ENCODE results near the gene P2RY2.

P2RY2 gene

DNA sequence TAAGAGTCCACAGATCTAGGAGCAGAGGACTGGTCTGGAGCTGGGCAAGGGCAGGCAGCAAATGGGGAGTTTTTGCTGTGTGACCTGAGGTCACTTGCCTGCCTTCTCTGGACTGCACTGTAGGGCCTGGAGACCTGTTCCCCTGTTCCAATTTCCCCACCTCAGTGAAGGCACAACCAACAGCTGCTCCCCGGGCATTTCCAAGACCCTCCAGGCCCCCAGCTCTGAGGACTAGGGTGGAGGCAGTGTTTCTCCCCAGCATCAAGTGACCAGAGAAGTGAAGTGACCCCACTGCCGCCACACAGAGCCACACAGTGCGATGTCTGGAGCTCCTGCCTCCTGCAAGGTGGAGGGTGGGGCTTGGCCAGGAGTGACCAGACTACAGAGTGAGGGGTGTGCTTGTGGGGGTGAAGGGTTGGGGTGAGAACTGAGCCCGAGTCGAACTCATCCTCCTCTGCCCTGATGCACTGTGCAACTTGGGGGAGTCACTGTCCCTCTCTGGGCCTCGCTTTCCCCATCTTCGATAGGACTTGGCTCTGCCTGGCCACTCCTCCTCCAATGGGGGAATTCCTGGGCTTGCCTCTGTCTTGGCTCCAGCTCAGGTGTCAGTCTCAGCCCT lies 21.6 kb downstream of the P2RY2 start:
- H3K27ac ChIP-seq (ENCODE audit: low read depth, low read length) = no peak overlapping the region
- no peaks in the 10 kb centered on the region for H3K36me3 ChIP-seq (ENCODE audit: low read length)

DNA sequence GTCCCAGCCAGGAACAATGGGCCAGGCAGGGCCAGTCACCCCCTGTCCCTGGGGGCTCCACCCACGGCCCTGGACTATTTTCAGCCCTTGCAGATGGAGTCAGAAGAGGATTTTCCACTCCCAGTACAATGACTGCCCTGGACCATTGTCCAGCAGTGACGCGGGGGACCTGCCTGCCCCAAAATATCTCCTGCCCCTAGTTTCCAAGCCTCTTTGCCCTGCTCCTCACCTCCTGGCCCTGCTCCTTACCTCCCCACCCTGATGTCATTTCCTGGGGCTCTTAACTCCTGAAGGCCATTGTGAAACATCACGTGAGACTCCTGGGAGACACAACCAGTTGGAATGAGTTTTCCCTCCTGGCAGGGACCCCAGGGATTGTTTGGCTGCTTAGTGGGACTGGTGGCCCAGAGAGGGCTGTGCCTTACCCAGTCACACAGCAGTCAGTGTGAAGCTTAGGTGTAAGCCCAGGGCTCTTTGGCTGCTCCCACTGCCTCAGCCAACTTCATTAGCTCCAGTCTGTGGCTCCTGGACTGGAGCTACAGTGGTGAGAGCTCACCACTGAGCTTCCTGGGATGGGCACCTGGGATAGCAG lies 22.2 kb downstream of the P2RY2 start:
- Histone ChIP-seq H3K27ac (ENCODE audit: low read depth, low read length) (no peak overlapping the region), H3K9me2 (replicated peaks; ENCODE audit: insufficient read depth, low read length) (no peaks in the 10 kb centered on the region), H3K4me2 (ENCODE audit: low read depth, low read length, poor library complexity, severe bottlenecking) (no peak overlapping the region), H4K20me1 (ENCODE audit: low read depth, low read length) (no peaks in the 10 kb centered on the region), H3K79me2 (ENCODE audit: insufficient read depth, low read length) (no peaks in the 10 kb centered on the region), H2AFZ (ENCODE audit: low read depth, low read length, severe bottlenecking) (no peak overlapping the region), H3K4me3 (ENCODE audit: insufficient read depth, low read length, poor library complexity, severe bottlenecking) (no peak overlapping the region), H3K9me3 (ENCODE audit: insufficient read depth, low read length) (no peaks in the 10 kb centered on the region), H3K36me3 (ENCODE audit: low read length) (no peaks in the 10 kb centered on the region), H3K9ac (ENCODE audit: low read length) (no peak overlapping the region), H3K27me3 (ENCODE audit: low read length) (no peaks in the 10 kb centered on the region), H3F3A (ENCODE audit: insufficient read depth) (no peaks in the 10 kb centered on the region)
- TF ChIP-seq EZH2phosphoT487 (conservative IDR thresholded peaks at IDR 0.05; ENCODE audit: low read length) = no peak
- TF ChIP-seq, protein P1, sequence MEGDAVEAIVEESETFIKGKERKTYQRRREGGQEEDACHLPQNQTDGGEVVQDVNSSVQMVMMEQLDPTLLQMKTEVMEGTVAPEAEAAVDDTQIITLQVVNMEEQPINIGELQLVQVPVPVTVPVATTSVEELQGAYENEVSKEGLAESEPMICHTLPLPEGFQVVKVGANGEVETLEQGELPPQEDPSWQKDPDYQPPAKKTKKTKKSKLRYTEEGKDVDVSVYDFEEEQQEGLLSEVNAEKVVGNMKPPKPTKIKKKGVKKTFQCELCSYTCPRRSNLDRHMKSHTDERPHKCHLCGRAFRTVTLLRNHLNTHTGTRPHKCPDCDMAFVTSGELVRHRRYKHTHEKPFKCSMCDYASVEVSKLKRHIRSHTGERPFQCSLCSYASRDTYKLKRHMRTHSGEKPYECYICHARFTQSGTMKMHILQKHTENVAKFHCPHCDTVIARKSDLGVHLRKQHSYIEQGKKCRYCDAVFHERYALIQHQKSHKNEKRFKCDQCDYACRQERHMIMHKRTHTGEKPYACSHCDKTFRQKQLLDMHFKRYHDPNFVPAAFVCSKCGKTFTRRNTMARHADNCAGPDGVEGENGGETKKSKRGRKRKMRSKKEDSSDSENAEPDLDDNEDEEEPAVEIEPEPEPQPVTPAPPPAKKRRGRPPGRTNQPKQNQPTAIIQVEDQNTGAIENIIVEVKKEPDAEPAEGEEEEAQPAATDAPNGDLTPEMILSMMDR (IDR thresholded peaks at IDR 0.05; ENCODE audit: insufficient read depth, low read length, poor library complexity, severe bottlenecking) = no peak

More for the DNA sequence above, 21.6 kb downstream of the P2RY2 start:
- Histone ChIP-seq H3F3A (ENCODE audit: insufficient read depth) (no peaks in the 10 kb centered on the region), H2AFZ (ENCODE audit: low read depth, low read length, severe bottlenecking) (no peak overlapping the region), H4K20me1 (ENCODE audit: low read depth, low read length) (no peaks in the 10 kb centered on the region), H3K4me3 (ENCODE audit: insufficient read depth, low read length, poor library complexity, severe bottlenecking) (no peak overlapping the region), H3K9me2 (replicated peaks; ENCODE audit: insufficient read depth, low read length) (no peaks in the 10 kb centered on the region), H3K9me3 (ENCODE audit: insufficient read depth, low read length) (no peaks in the 10 kb centered on the region), H3K27me3 (ENCODE audit: low read length) (no peaks in the 10 kb centered on the region), H3K9ac (ENCODE audit: low read length) (no peak overlapping the region), H3K79me2 (ENCODE audit: insufficient read depth, low read length) (no peaks in the 10 kb centered on the region), H3K4me2 (ENCODE audit: low read depth, low read length, poor library complexity, severe bottlenecking) (no peak overlapping the region)
- no peak for TF ChIP-seq EZH2phosphoT487 (conservative IDR thresholded peaks at IDR 0.05; ENCODE audit: low read length)
- TF ChIP-seq, protein P1 (IDR thresholded peaks at IDR 0.05; ENCODE audit: insufficient read depth, low read length, poor library complexity, severe bottlenecking) = no peak

DNA sequence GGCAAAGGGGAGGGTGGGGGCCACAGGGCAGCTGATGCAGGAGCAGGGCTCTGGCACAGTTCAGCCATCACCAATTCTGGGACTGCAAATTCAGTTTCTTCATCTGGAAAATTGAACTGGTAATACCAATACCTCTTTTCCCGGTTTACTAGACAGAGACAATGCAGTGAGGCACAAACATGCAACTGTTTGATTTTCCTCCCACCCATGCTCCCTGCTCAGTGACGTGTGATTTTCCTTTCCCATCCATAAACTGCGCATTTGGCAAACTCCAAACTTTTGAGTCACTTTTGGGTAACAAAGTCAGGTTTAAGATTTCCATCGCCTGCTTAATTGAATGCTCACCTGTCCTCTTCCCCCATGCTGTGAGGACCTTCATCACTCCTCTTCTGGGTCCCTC lies 23.2 kb downstream of the P2RY2 start:
- Histone ChIP-seq H3K27ac (ENCODE audit: low read depth, low read length) (no peak overlapping the region), H3K4me3 (ENCODE audit: insufficient read depth, low read length, poor library complexity, severe bottlenecking) (no peak overlapping the region), H3K9ac (ENCODE audit: low read length) (no peak overlapping the region), H4K20me1 (ENCODE audit: low read depth, low read length) (no peaks in the 10 kb centered on the region), H3K79me2 (ENCODE audit: insufficient read depth, low read length) (no peaks in the 10 kb centered on the region), H3K4me2 (ENCODE audit: low read depth, low read length, poor library complexity, severe bottlenecking) (no peak overlapping the region), H3K9me2 (replicated peaks; ENCODE audit: insufficient read depth, low read length) (no peaks in the 10 kb centered on the region), H3K27me3 (ENCODE audit: low read length) (no peaks in the 10 kb centered on the region), H3K9me3 (ENCODE audit: insufficient read depth, low read length) (no peaks in the 10 kb centered on the region), H2AFZ (ENCODE audit: low read depth, low read length, severe bottlenecking) (no peak overlapping the region), H3F3A (ENCODE audit: insufficient read depth) (no peaks in the 10 kb centered on the region), H3K36me3 (ENCODE audit: low read length) (no peaks in the 10 kb centered on the region)
- TF ChIP-seq, protein P1 (IDR thresholded peaks at IDR 0.05; ENCODE audit: insufficient read depth, low read length, poor library complexity, severe bottlenecking) = no peak
- TF ChIP-seq EZH2phosphoT487 (conservative IDR thresholded peaks at IDR 0.05; ENCODE audit: low read length) = no peak

Measured in SU-DHL-6 (cell line).